IPS-18c (cell line): ENCODE data around the gene BMP5.

Source experiments
- H3K4me3 ChIP-seq: 2 replicates; pipeline ENCODE4 v1.7.0; 2013; ENCODE audit warnings: low read depth, mild to moderate bottlenecking, low read length, moderate library complexity; ENCODE audit not compliant: insufficient read depth
- H3K9me3 ChIP-seq: one replicate; pipeline ENCODE4 v1.6.1; 2013; ENCODE audit warnings: mild to moderate bottlenecking, low read length, moderate library complexity; ENCODE audit not compliant: control insufficient read depth, insufficient read depth

BMP5 gene

DNA sequence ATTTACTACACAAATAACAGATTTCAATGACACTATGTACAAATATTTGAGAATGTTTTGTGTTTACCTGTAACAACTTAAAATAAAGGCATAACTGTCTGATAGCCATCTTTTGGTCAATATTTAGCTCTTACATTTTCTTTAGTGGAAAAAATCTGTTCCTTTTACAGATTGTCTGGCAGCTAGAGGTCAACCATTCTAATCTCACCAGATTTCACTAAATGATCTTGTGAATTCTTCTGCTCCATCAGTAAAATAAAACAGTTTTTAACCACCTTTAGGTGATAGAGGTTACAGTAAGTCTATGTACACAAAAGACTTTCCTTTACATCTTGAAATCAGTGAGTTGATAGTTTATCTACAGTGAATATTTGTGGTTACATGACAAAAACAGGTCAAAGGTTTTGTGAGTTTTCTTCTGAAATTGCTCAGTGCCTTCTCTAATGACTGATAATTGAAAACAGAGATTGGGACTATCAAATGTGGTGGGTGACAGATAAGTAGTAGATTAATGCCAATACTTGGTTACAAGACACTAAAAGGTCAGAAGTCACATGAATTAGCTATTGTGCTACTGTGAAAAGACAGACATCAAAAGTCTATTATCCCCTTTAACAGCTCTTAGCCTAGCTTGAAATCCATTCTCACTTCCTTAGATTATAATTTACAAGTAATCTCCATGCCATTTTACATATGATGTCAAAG is 47.4 kb downstream of the BMP5 start:
- Histone ChIP-seq H3K9me3 (no peaks in the 10 kb centered on the region), H3K4me3 (no peak overlapping the region)

DNA sequence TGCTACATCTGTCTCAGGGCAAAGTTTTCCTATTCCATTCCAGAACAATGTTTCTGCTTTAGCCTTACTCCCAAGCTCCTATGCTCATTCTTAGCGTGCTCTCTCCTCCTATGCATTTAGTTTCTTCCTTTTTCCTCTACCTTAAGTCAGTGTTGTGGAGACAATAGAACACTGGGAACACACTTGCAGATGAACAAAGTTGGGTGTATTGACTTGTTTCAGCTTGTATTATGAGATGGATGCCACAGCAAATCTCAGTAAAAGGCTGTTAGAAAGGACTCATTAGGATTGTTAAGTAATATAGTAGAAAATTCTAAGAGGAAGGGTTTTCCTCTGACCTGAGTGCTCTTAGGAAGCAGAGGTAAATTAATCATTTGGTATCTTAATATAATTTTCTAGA is 48.4 kb downstream of the BMP5 start:
- Histone ChIP-seq H3K4me3 (no peak overlapping the region), H3K9me3 (no peaks in the 10 kb centered on the region)

DNA sequence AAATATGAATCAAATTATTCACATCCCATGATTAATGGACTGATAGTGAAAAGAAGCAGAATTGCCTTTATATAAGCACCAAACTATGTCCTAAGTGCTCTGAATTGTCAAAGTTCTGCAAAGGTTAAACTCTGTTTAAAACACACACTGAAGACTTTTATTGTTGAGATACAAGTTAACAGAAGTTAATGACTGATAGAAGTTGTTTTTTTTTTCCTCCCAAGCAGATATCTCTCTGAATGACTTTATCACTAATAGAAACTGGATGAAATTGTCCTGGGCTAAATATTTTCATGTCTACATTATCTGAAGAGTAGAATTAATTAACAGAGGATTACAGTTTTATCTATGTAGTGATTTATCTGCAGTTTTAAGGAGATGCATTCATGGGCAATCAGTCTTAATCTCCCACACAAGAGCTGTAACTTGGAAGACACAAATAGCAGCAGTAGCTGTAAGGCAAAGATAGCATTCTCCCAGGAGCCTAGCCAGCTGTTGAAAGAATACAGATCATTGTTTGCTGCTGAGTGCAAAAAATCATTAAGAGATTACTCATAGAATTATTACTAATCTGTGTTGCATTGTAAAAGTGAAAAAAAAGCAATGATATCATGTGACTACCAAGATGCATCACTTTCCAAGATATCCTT is 49.9 kb downstream of the BMP5 start:
- Histone ChIP-seq H3K4me3 (no peak overlapping the region), H3K9me3 (no peaks in the 10 kb centered on the region)

DNA sequence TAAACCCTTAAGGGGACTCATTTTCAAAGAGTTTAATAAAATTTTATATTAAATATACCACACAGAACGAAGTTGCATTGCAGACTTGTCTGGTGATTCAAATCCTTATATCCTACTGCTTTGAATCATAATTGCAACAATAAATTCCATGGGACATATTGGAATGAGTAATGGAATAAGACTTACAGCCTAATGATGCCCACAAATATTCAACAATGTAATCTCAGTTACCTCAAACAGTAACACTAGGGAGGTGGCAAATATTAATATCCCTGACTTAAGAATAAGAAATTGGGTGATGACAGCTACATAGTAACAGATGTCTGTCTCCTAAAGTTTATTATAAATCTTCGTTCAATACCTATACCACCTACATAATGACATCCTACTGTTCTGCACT is 52.6 kb downstream of the BMP5 start:
- no peak overlapping the region for H3K4me3 ChIP-seq
- no peaks in the 10 kb centered on the region for H3K9me3 ChIP-seq

DNA sequence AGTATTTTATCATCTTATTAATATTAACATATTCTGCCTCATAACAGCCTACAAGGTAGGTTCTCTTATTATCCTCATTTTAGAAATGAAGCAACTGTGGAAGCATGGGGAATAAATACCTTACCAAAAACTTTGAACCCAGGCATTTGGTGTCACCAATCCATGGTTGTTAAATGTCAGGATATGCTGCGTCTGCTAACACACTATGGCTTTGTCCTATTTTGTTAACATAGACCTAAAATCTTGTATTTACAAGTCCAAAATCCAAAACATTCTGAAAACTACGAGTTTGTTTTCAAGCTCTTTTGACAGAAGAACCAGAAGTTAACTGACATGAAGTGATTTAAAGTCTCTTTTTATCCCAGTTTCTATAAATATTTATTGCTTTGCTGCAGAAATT is 53.4 kb downstream of the BMP5 start:
- no peaks in the 10 kb centered on the region for H3K9me3 ChIP-seq
- H3K4me3 ChIP-seq: no peak overlapping the region

DNA sequence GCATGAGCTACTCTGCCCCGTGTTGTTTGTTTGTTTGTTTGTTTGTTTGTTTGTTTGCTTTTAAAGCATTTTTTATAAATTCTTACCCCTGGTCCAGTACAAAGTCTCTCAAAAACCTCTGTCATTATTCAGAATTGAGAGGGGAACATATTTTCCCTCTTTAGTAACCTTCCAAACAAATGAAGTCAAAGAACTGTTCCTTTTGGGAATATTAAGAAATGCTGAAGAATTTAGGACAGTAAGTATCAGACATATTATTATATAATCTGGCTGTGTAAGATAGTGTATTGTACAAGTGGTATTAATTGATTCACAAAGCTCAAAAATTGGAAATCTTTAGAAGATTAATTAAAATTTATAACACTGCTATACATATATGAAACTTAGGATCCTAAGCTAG is 54.7 kb downstream of the BMP5 start:
- Histone ChIP-seq H3K9me3 (no peaks in the 10 kb centered on the region), H3K4me3 (no peak overlapping the region)

DNA sequence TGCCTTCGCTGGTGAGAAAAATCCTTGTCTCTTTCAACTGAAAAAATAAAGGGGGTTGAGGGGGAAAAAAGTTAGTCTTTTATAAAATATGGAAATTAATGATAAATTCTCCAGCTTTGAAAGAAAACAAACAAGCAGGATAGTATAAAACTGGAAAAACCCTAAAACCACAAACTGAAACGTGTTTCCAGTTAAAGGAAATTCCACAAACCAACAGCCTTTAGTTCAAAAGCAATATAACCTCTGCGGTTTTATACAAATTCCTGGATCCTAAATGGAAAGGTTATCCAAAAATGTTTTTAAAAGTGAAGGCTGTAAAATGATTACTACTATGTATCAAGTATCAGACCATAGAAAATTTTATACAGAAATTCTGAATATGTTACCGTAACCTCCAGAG is 55.6 kb downstream of the BMP5 start:
- H3K9me3 ChIP-seq: no peaks in the 10 kb centered on the region
- H3K4me3 ChIP-seq: no peak overlapping the region

DNA sequence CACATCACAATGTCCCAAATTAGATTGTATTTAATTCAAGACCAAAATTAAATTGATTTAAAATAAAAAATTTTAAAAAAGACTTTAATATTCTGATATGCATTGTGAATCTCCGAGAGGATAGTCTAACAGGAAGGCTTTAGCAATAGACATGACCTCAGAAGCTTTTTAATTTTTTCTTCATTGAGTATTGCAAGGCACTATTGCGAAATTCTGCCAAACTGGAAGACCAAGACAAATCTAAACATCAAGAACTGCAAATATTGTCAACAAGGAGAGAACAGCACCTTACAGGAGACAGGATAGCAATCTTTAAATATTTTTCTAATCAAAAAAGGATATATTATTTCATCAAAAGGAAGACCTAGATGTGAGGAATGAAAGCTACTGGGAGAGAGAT is 56.9 kb downstream of the BMP5 start:
- no peak overlapping the region for H3K4me3 ChIP-seq

DNA sequence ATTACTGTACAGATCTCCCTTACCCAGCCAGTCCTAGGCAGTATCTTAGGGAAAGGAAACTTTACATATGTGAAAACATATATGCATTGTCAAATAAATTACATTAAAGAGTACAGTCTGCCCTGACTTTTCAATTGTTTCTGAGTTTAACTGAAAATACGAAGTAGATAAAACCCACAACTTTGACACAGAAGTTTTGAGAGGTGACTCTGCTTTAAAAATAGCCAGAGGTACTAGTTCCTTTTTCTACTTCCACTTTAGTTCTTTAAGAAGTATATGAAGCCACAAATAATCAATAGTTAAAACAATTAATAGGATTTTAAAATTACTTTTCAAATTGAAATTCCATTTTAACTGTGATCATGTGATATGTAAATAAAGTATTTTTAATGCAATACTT is 62.9 kb downstream of the BMP5 start:
- Histone ChIP-seq H3K4me3 (no peak overlapping the region), H3K9me3 (no peaks in the 10 kb centered on the region)

More for the DNA sequence above, 56.9 kb downstream of the BMP5 start:
- H3K9me3 ChIP-seq: no peaks in the 10 kb centered on the region

DNA sequence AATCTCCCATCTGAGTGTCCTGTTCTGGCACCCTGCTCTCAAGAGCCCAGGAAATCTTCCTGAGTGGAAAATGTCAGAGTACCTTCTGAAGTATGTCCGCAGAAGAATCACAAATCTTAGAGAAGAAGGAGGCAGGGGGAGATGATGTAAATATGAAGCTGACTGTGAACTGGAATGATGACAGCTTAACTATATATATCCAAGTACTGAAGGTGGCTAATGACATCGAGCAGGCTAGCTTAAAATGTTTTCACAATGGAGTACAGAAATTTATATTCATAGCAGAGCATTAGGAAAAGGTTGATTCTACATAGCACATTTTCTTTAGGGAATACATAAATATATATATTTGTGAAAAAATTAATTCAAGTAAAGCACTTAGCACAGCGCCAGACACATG is 64.3 kb downstream of the BMP5 start:
- Histone ChIP-seq H3K9me3 (no peaks in the 10 kb centered on the region), H3K4me3 (no peak overlapping the region)

DNA sequence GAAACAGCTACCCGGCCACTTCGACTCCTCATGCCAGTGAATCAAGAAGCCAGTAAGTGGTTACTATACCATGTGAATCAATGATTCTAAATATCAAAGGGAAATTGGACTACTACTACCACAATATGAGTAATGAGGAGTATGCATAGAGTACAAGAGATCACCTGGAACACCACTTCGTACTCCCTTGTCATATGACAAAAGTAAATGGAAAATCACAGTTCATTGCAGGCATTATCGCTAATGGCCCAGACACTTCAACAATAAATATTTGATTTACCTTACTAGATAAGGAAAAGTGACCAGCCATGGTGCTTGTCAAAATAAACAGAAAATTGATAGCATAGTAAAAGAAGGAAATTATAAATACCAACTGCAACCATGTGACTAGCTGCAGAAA is 73.1 kb downstream of the BMP5 start:
- no peak overlapping the region for H3K4me3 ChIP-seq
- H3K9me3 ChIP-seq: no peaks in the 10 kb centered on the region

DNA sequence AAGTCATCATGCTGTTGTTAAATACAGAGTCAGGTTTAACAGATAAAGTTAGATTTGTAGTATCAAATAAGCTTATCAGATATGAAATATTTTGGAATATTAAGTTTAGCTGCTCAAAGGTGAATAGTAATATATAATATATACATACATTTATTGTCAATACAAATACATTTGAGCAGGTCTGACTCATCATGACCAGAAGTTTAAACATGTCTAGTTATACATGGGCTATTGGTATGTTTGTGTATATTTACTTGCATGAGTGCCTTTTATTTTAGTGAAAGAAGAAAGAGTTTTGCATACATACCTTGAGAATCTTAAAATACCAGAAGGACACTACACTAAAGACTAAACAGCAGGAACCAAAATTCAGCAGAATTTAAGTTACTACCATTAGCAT is 76.8 kb downstream of the BMP5 start:
- H3K4me3 ChIP-seq: no peak overlapping the region
- no peaks in the 10 kb centered on the region for H3K9me3 ChIP-seq

DNA sequence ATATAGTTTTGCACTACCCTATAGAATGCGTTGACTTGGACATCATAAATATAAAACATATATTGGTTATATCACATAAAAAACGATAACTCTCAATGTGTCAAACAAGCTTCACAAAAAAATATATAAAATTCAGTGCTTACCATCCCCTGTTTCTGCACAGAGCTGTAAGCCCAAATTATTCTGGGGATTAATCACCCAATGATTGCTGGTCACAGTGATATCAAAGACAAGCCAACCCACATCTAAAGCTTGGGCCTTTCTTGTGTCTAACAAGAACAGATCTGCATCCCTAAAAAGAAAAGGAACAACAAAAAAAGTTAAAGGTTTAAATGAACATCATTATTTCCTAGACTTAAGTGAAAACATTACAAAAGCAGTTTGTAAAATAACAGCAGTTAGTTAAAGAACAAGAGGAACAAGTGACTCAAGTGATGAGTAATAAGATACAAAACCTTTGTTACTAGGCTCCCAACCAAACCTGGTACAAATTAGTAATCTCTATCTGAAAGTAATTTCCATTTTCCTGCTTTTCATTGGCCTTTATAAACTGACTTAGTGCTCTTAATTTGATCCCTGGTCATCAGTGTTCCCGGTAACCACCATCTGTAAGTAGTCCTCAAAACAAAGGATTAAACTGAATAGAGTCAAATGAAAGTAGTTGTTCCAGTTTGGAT is 81.1 kb downstream of the BMP5 start:
- Histone ChIP-seq H3K4me3 (no peak overlapping the region), H3K9me3 (no peaks in the 10 kb centered on the region)

DNA sequence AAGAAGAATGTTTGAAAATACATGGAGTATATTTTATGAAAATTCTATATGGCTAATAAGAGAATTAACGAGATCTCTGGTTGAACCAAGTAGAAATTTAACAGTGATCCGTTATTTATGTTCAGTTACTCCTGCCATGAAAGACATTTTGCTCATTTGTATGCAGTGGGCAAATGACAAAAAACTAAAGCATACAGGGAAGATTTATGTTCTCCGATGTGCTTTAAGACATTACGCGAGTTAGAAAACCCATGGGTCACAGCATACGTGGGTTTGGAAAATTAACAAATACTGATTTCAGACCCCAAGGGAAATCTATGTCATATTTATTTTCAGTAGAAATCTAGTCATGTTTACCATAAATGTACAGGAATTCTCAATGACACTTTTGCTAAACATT is 90.1 kb downstream of the BMP5 start:
- no peak overlapping the region for H3K4me3 ChIP-seq
- no peaks in the 10 kb centered on the region for H3K9me3 ChIP-seq

DNA sequence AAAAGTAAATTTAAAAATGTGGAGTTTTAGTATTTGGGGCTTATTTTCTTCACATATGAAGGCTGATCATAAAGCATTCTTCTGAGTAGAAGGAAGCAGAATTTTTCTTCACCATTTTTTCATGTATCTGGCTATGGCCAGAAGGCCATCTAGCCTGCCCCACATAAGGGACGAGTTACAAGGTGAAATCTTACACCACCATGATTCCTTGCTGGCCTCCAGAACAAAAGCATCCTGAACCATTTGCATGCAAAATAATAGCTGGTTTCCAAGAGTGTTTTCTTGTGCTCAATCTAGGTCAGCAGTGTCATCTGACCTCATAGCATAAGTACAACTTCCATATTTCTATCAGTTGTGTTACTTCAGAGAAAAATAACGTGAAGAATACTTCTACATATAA is 93.1 kb downstream of the BMP5 start:
- no peaks in the 10 kb centered on the region for H3K9me3 ChIP-seq

DNA sequence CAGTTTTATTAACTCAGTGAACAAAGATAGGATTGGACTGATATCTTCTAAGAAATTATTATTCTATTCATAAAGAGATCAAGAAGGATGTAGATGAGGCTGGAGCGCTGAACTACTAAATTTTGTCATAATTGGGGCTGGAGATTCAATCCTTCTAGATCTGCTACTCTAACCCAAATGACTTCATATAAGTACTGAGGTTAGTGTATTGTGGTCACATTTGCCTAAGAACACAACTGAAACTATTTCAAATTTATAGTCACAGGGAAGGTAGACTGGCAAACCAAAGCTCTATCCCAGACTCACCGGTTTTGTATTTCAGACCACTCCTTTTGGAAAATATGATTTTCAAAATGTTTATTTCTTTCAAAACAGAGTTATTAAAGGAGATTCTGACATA is 96.7 kb downstream of the BMP5 start:
- no peak overlapping the region for H3K4me3 ChIP-seq
- no peaks in the 10 kb centered on the region for H3K9me3 ChIP-seq

More for the DNA sequence above, 93.1 kb downstream of the BMP5 start:
- no peak overlapping the region for H3K4me3 ChIP-seq

DNA sequence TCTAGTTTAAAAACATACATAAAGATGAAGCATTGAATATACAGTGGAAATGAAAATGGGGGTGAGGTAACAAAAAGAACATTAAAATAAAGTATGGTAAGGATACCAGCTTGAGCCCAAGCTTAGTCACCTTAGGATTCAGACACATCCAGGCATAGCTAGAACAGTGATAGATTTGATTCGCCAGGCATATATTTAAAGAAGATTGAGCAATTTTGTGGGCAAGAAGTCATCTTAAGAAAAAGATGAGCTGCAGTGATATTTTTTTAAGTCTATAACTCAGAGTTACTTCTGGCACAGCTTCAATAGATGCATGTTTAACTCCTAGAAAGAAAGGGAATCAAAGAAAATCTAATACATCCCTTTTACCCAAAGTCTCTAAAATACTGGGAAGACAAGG is 97.9 kb downstream of the BMP5 start:
- no peaks in the 10 kb centered on the region for H3K9me3 ChIP-seq
- H3K4me3 ChIP-seq: no peak overlapping the region

DNA sequence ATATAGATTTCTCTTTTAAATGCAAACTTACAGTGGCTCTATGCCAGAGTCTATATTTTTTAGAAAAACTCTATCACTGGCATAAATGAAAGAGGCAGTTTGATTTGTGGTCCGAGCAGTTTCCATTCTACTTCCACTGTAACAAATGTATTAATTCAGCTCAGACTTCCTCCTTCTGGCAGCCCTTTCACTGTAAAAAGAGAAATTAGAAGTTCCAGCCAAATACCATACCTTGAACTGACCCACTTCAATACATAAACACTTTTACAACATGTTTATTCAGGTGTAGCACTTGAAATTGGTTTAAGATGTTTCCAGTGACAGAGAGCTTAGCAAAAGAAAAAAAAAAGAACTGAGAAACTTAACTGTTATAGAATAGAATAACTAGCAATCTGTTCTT is 99.3 kb downstream of the BMP5 start:
- no peak overlapping the region for H3K4me3 ChIP-seq

DNA sequence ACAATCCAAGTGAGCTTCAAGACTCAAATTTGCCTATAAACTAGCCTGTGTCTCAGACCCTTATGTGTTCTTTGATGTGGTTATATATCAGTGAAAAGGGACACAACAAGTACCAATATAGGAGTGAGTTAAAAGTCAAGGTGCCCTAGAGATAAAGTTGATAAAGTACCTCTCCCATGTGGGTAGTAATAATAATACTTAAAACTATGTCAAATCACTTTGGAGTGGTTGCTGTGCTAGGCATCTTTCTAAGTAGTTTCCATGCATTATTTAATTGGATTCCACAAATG is 100.4 kb downstream of the BMP5 start:
- H3K9me3 ChIP-seq: no peaks in the 10 kb centered on the region
- H3K4me3 ChIP-seq: no peak overlapping the region

More for the DNA sequence above, 99.3 kb downstream of the BMP5 start:
- H3K9me3 ChIP-seq: no peaks in the 10 kb centered on the region
